H1 (cell line): Measurements from ENCODE around the gene FBP1. TPM values are rescaled to one million over a fixed set of nuclear protein-coding genes. Genes with fewer than 3 reads are reported as not detected.

Experiments
- CHD7 ChIP-seq: fragments of 300-600 bp; sonication (generic); IDR thresholded peaks from 2 replicates; pipeline ENCODE4 v1.7.1; 2012; ENCODE audit warnings: low read length, moderate library complexity, mild to moderate bottlenecking, inconsistent platforms; ENCODE audit not compliant: insufficient replicate concordance
- polyA plus RNA-seq, 7 experiments: library from polyadenylated mRNA; depleted of rRNA in 3 of 7; stranded (reverse) in 5 of 7; unstranded in 2 of 7; fragments of >200 nt in 5 of 7; fragments of 200-250 nt in 2 of 7; gene quantifications; 1 replicate in 5 of 7; 2 replicates in 1 of 7; 4 replicates in 1 of 7; pipeline versions ENCODE4 v1.2.1 to v1.2.3, GENCODE V29; 2011 to 2013; ENCODE audit warnings: missing spikeins in 2 of 7, mixed read lengths in 2 of 7
- total RNA-seq: library from RNA; stranded (reverse); fragmentation: NEBNext Ultra II Directional; extraction: Animal tissue kit (Norgen Biotek cat#: 25700); gene quantifications from 2 replicates; pipeline ENCODE4 v1.2.1, GENCODE V29; 2021
- TF ChIP-seq, protein P1 (sequence below), 3 experiments: IDR thresholded peaks; 1 replicate in 2 of 3; 2 replicates in 1 of 3; pipeline versions ENCODE4 v1.5.1 to v1.6.1; 2011; ENCODE audit warnings: low read length in 3 of 3, mild to moderate bottlenecking in 3 of 3, inconsistent platforms in 2 of 3, low read depth in 1 of 3, moderate library complexity in 1 of 3; ENCODE audit not compliant: insufficient read depth in 1 of 3; ENCODE audit errors: control extremely low read depth in 1 of 3

Gene FBP1
- total and polyA plus RNA-seq, 2 of the 8 experiments (the other 6 are each of a cell fraction or from before 2014, with no cell fraction given), result 1.0 to 4.1 TPM

DNA sequence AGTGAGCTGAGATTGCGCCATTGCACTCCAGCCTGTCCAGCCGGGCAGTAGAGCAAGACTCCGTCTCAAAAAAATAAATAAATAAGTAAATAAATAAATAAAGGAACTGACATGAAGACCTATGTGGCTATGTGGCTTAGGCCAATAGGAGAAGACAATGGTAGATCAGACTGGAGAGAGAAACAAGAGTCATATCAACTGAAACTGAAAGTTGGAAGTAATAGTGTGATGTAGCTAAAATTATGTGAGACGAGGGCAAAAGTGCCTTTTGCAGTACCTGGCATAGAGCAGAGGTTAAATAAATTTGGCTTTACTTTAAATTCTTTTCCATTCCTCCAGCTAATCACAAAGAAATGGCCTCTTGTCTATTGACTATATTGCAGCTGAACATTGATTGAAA lies 53.0 kb downstream of the FBP1 start (continued):
- TF ChIP-seq CHD7, result no peak
- TF ChIP-seq, protein P1, sequence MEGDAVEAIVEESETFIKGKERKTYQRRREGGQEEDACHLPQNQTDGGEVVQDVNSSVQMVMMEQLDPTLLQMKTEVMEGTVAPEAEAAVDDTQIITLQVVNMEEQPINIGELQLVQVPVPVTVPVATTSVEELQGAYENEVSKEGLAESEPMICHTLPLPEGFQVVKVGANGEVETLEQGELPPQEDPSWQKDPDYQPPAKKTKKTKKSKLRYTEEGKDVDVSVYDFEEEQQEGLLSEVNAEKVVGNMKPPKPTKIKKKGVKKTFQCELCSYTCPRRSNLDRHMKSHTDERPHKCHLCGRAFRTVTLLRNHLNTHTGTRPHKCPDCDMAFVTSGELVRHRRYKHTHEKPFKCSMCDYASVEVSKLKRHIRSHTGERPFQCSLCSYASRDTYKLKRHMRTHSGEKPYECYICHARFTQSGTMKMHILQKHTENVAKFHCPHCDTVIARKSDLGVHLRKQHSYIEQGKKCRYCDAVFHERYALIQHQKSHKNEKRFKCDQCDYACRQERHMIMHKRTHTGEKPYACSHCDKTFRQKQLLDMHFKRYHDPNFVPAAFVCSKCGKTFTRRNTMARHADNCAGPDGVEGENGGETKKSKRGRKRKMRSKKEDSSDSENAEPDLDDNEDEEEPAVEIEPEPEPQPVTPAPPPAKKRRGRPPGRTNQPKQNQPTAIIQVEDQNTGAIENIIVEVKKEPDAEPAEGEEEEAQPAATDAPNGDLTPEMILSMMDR (IDR thresholded peaks at IDR 0.05; ENCODE audit: control extremely low read depth in 1 of 3, insufficient read depth in 1 of 3, low read depth in 1 of 3, low read length in 3 of 3), result no peak
